Stimulated activated CD4-positive, alpha-beta T cell treated with anti-CD3 and anti-CD28 coated beads, TNF-alpha, amount 100 ng/mL, for 48 hours (primary cell): ENCODE results near the gene SLC43A2.
"Not testable (repeated sequence)": the region's sequence is repeated elsewhere in the genome, so short reads cannot be mapped to it uniquely, and the experiment has no call there.

Source experiments
- DNase-seq, 3 donors: peaks; one replicate each; pipeline ENCODE4 v3.0.0-alpha.2; 2020; ENCODE audit warnings: low read depth in 3 of 3

SLC43A2 gene

DNA sequence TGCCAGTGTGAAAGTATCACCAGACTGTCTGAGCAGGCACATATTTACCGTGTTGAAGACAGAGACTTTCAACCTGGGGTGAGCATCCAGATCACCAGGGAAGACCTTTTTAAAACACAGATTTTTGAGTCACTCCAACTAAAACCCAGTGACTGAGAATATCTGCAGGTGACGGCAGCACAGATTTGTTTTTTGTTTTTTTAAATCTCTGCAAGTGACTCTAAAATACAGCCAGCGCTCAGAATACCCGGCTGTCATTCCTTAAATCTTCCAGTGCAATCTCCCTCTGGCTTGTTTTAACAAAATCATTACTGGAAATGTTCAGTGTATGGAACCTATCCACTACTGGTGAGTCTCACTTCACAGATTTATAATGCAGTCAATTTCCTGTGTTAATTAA is 92.9 kb downstream of the SLC43A2 start:
- no peak for DNase-seq

DNA sequence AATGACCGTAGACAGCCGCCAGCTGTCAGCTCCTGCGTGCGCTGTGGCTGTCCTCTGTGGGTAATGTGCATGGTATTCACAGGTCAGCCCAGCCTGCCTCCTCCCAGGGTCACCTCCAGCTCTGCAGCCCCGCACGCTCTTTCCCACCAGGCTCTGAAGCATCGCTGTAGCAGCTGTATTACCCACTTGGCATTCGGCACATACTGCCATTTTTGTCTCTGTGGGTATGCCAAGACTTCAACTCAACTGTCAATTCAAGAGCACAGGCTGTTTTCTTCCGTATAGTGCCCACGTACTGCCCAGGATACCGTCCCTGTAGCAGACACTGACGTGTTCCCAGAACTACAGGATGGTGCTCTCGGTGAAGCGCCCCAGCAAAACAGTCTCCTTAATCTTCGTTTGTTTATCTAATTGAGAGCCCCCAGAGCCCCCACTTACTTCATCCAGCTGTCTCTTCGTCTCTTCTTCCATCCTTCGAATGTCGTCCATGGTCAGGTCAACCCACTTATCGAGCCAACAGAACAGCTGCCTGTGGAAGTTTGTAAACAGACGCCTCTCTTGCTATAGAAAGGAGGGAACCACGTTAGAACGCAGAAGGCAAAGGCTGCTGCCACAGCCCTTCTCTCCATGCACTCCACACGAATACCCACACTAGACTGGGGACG is 94.8 kb downstream of the SLC43A2 start:
- no peak for DNase-seq

DNA sequence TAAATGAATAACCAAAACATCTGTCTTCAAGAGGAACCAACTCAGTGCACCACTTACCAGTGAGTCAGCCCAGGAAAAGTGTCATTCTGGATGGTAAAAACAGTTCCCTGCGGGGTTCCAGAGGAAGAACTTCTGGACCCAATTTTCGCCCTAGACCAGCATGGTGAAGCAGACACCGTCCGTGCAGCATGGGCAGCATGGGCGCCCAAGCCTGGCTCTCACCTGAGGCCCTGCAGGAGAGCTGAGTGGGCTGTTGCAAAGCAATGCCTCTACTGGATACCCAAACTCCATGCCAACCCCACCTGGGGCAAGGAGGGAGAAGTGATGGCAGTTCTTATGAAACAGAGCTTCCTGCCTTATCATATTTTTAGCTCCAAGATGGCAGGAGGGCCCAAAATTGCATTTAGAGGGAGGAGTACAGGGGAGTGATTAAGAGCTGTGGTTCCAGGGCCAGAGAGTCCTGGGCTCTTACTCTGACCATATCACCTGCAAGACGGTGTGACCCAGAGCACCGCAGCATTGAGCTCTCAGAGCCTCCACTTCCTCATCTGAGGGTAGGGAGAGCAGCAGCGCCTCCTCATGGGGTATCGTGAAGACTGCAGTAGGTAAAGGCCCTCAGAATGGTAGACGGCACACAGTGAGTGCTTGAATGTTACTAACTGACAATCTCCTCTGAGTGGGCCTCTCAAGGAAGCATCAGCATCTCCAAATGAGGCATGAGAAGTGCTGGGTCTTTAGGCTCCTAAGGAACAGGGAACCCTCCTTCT is 95.6 kb downstream of the SLC43A2 start:
- DNase-seq, result no peak

GRCh38 chr17:1529863-1530262 is 98.8 kb downstream of the SLC43A2 start:
- DNase-seq, result no peak

DNA sequence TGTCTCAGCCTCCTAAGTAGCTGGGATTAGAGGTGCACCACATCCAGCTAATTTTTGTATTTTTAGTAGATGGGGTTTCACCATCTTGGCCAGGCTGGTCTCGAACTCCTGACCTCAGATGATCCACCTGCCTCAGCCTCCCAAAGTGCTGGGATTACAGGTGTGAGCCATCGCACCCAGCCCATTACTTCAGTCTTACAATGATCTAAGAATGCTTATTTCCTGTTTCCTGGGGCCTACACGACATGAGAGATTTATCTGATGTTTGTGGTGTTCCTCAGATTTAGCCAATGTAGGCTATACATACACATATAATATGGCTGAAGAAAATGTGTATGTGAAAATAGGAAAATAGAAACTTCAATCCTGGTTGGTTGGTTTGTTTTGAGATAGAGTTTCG is 101.8 kb downstream of the SLC43A2 start:
- not testable (repeated sequence) for DNase-seq

GRCh38 chr17:1522626-1523025 is 106.0 kb downstream of the SLC43A2 start:
- no peak for DNase-seq

DNA sequence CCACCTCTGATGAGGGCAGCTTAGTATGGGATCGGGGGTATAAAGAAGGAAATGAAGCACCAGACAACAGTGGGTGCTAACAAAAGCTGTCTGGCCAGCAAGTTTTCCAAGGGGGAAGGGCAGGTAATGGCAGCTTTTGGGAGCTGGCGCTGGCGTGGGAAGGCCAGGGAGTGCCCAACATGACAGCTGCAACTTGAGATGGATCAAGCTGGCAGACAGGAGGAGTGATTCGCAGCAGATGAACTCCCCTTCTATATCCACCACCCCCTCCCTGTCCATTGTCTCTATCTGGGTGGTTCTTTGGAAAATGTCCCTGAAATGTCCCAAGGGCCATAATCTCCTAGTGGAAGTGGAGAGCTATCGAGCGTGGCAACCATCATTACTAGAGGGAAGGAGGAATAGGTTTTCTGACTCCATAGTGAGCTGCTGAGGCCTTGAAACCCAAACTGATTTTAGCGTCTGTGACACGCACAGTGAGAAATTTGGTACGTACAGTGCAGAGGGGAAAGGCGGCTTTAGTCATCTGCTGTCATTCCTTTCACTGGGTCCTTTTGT is 107.5 kb downstream of the SLC43A2 start:
- no peak for DNase-seq

DNA sequence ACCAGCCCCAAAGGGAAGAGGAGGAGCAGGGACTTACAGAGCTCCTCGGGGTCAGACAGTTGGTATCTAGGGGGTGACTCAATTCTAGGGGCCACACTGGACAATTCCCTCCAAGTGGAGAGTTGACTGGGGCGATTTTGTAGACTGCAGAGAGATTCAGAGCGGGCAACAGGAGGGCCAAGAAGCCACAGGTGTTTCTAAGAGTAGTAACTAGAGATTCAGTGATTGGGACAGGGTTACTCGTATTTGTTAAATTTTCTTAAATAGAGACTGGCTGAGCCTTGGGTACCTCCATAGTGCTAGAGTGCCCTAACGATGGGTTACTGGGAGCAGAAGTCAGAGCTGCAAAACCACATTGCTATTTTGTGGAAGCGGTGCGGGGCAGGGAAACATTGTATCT is 109.0 kb downstream of the SLC43A2 start:
- DNase-seq, result no peak
